Activated CD8-positive, alpha-beta memory T cell treated with anti-CD3 and anti-CD28 coated beads, Interleukin-2, amount 10 ng/mL, durations not matched to agents 7 days and 5 days (primary cell): ENCODE measurements around the gene DMD. TPM values are rescaled to one million over a fixed set of nuclear protein-coding genes. Genes with fewer than 3 reads are reported as not detected.

Source experiments
- ATAC-seq: fragments of 150-1000 bp; cut with Tn5 transposase; one replicate; pipeline ENCODE4 v1.10.0; 2021; ENCODE audit warnings: moderate library complexity
- CTCF ChIA-PET: fragments of 350-600 bp; sonication (Branson Sonifier 250); formaldehyde crosslinking; loops from one replicate; lab custom pipeline; 2021; ENCODE audit warnings: antibody characterized with exemption; lab: Charles Lee
- DNase-seq: peaks from one replicate; pipeline ENCODE4 v3.0.0-alpha.2; 2020
- H3K27ac Mint-ChIP-seq: one replicate; pipeline ENCODE4 v1.8.0; 2021; ENCODE audit warnings: mild to moderate bottlenecking, mixed read lengths
- H3K27me3 Mint-ChIP-seq: one replicate; pipeline ENCODE4 v1.8.0; 2021; ENCODE audit warnings: mixed read lengths
- H3K36me3 Mint-ChIP-seq: one replicate; pipeline ENCODE4 v1.8.0; 2021; ENCODE audit warnings: mild to moderate bottlenecking, mixed read lengths
- H3K4me1 Mint-ChIP-seq: one replicate; pipeline ENCODE4 v1.8.0; 2021; ENCODE audit warnings: mixed read lengths
- H3K4me3 Mint-ChIP-seq: one replicate; pipeline ENCODE4 v1.8.0; 2021; ENCODE audit warnings: mild to moderate bottlenecking, moderate library complexity, mixed read lengths
- H3K9me3 Mint-ChIP-seq: one replicate; pipeline ENCODE4 v1.8.0; 2022; ENCODE audit warnings: low read depth, mixed read lengths
- total RNA-seq, 2 experiments: library from RNA; stranded (reverse); gene quantifications; one replicate each; pipeline ENCODE4 v1.2.3, GENCODE V29; 2021

The DMD gene
- total RNA-seq, 2 experiments from 2014 or later = 0.32 to 8.4 TPM

DNA sequence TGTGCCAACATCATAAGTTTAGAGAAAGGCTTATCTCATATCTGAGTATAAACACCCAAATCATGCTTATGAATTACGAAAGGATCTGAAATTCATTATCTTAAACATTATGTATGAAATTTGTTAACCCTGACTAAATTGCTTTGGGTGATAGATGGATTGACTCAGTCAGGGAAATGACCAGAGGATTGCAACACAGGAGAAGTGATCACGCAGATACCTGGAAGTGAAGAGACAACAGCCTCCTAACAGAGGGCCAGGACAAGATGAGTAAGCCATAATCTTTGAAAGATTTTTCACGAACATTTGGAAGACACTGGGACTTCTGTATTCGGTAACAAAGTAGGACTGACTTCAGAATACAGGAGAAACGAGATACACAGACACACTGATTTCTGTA lies 363.4 kb downstream of the DMD start:
- no peaks in the 10 kb centered on the region for H3K36me3 Mint-ChIP-seq
- H3K4me3 Mint-ChIP-seq = no peak overlapping the region
- H3K27me3 Mint-ChIP-seq = no peaks in the 10 kb centered on the region
- CTCF ChIA-PET = no interaction called here
- DNase-seq (no peak), ATAC-seq (no peak)
- no peak overlapping the region for H3K27ac Mint-ChIP-seq
- H3K4me1 Mint-ChIP-seq = no peaks in the 10 kb centered on the region
- peaks cover 8% of the 10 kb centered on the region for H3K9me3 Mint-ChIP-seq

DNA sequence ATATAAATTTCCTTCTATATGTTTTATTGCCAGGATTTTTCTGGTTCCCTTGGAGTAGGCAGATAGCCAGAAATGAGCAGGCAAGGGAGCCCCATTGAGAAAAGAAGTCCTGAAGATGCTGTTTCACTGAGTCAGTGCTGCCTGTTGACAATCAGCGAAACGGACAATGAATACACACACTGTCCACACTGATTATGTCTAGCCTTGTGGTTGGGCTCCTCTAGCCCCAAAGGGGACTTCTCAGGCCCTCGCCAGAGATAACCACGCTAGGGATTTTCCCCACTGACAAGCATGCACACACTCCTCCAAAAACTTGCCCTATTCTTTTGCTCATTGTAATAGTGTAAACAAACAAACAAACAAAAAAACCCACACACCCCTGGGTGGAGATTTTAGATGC lies 369.3 kb downstream of the DMD start:
- H3K27me3 Mint-ChIP-seq = no peaks in the 10 kb centered on the region
- ATAC-seq = no peak
- H3K4me3 Mint-ChIP-seq = no peak overlapping the region
- no peak overlapping the region for H3K27ac Mint-ChIP-seq
- no peaks in the 10 kb centered on the region for H3K36me3 Mint-ChIP-seq
- no peaks in the 10 kb centered on the region for H3K9me3 Mint-ChIP-seq
- CTCF ChIA-PET = no interaction called here
- no peak for DNase-seq
- no peaks in the 10 kb centered on the region for H3K4me1 Mint-ChIP-seq

DNA sequence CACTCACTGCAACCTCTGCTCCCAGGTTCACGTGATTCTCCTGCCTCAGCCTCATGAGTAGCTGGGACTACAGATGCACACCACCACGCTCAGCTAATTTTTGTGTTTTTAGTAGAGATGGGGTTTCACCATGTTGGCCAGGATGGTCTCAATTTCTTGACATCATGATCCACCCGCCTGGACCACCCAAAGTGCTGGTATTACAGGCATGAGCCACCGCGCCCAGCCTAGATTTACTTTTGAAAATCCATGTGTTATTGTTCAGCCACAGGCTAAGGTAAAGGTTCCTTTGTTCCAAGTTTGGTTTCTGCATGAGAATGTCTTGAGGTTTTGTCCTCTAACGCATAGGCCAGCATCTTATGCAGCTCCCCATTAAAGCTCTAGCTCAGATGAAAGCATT lies 371.6 kb downstream of the DMD start:
- Mint-ChIP-seq H3K9me3 (no peaks in the 10 kb centered on the region), H3K36me3 (no peaks in the 10 kb centered on the region), H3K4me1 (no peaks in the 10 kb centered on the region), H3K27ac (no peak overlapping the region), H3K27me3 (no peaks in the 10 kb centered on the region), H3K4me3 (no peak overlapping the region)
- CTCF ChIA-PET = interaction anchor here (0.7 kb wide), 1 partner anchor 1330 kb away, joined by 3 read pairs; no protein-coding TSS in a partner anchor
- DNase-seq (no peak), ATAC-seq (no peak)

DNA sequence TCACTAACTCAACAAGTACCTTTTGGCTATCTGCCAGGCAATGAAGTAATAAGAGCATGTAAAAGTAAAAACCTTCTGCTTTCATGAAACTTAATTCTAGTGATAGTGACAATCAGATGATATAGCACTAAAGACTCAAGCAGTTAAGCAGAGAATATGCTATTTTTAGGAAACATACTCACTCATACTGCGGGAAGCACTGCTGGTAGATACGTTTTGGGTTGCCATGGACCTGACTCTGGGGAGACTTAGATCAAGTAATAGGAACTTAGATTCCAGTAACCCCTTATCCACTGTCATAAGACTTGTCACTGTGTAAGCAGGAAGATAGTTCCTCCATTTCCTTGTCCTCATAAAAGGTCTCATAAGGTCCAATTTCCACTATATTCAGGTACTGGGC lies 386.3 kb downstream of the DMD start:
- Mint-ChIP-seq H3K36me3 (no peaks in the 10 kb centered on the region), H3K27me3 (no peaks in the 10 kb centered on the region), H3K9me3 (no peaks in the 10 kb centered on the region), H3K4me3 (no peak overlapping the region), H3K27ac (no peak overlapping the region), H3K4me1 (no peaks in the 10 kb centered on the region)
- ATAC-seq (no peak), DNase-seq (no peak)
- CTCF ChIA-PET = no interaction called here

DNA sequence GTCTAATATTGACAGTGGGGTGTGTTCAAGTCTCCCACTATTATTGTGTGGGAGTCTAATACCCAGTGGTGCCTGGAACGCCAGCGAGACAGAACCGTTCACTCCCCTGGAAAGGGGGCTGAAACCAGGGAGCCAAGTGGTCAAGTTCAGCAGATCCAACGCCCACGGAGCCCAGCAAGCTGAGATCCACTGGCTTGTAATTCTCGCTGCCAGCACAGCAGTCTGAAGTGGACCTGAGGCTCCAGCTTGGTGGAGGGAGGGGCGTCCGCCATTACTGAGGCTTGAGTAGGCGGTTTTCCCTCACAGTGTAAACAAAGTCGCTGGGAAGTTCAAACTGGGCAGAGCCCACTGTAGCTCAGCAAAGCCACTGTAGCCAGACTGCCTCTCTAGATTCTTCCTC lies 407.3 kb downstream of the DMD start:
- CTCF ChIA-PET = no interaction called here
- Mint-ChIP-seq H3K36me3 (no peaks in the 10 kb centered on the region), H3K9me3 (no peaks in the 10 kb centered on the region)

DNA sequence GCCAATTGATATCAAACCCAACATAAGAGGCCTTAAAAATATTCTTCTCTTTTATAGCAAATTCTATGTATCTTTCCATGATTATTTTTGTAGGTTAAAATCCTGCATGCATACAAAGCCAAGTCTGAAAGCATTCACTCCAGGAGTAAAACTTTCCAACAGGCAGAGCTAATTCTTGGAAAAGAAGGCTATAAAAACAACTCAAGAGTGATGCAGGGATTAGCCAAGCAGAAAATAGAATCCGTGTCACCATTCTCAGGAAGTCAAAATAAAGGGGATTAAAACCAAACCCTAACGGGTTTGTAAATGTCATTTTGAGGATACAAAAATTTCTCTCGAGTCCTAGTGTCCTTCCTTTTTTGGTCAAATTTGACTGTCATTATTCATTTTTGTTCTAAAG lies 412.4 kb downstream of the DMD start:
- H3K9me3 Mint-ChIP-seq = no peaks in the 10 kb centered on the region
- no peak overlapping the region for H3K27ac Mint-ChIP-seq
- no peak for ATAC-seq
- H3K27me3 Mint-ChIP-seq = no peaks in the 10 kb centered on the region
- no peak overlapping the region for H3K4me3 Mint-ChIP-seq
- CTCF ChIA-PET = no interaction called here
- DNase-seq = no peak
- H3K4me1 Mint-ChIP-seq = no peaks in the 10 kb centered on the region
- no peaks in the 10 kb centered on the region for H3K36me3 Mint-ChIP-seq

More for the DNA sequence above, 407.3 kb downstream of the DMD start:
- Mint-ChIP-seq H3K4me3 (no peak overlapping the region), H3K27ac (no peak overlapping the region), H3K4me1 (no peaks in the 10 kb centered on the region), H3K27me3 (no peaks in the 10 kb centered on the region)
- ATAC-seq (no peak), DNase-seq (no peak)

DNA sequence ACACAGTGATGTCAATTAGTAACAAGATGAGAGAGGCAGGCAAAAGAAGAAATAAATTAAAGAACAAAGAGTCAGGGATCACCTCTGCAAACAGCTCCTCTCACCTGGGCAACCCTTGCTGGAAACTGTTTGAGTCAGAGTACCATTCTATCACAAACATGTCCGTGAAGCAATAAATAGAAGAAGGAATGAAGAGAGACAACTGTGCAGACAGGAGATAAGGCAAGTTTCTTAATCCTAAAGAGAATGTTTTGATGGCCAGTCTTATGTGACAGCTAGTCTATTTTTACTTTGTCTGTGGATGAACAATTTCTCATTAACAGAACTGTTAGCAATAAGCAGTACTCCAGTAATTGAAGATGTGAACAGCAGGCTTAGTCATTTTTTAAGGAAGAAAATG lies 422.4 kb downstream of the DMD start:
- no peak overlapping the region for H3K27ac Mint-ChIP-seq
- ATAC-seq = no peak
- H3K27me3 Mint-ChIP-seq = no peaks in the 10 kb centered on the region
- no peaks in the 10 kb centered on the region for H3K4me1 Mint-ChIP-seq
- no peak for DNase-seq
- CTCF ChIA-PET = no interaction called here
- no peaks in the 10 kb centered on the region for H3K36me3 Mint-ChIP-seq
- no peaks in the 10 kb centered on the region for H3K9me3 Mint-ChIP-seq
- no peak overlapping the region for H3K4me3 Mint-ChIP-seq

GRCh38 chrX:32780109-32780508 lies 431.2 kb downstream of the DMD start:
- ATAC-seq (no peak), DNase-seq (no peak)
- CTCF ChIA-PET = no interaction called here
- no peaks in the 10 kb centered on the region for H3K27me3 Mint-ChIP-seq
- H3K4me1 Mint-ChIP-seq = no peaks in the 10 kb centered on the region
- no peak overlapping the region for H3K27ac Mint-ChIP-seq
- H3K36me3 Mint-ChIP-seq = no peaks in the 10 kb centered on the region
- H3K9me3 Mint-ChIP-seq = no peaks in the 10 kb centered on the region
- no peak overlapping the region for H3K4me3 Mint-ChIP-seq

GRCh38 chrX:32778965-32779364 lies 432.4 kb downstream of the DMD start:
- H3K36me3 Mint-ChIP-seq = no peaks in the 10 kb centered on the region
- ATAC-seq = no peak
- no peaks in the 10 kb centered on the region for H3K27me3 Mint-ChIP-seq
- CTCF ChIA-PET = no interaction called here
- no peak overlapping the region for H3K4me3 Mint-ChIP-seq
- no peak for DNase-seq
- no peaks in the 10 kb centered on the region for H3K9me3 Mint-ChIP-seq
- no peaks in the 10 kb centered on the region for H3K4me1 Mint-ChIP-seq
- H3K27ac Mint-ChIP-seq = no peak overlapping the region

- DNase-seq (no peak), ATAC-seq (no peak)
- Mint-ChIP-seq H3K36me3 (no peaks in the 10 kb centered on the region), H3K4me3 (no peak overlapping the region), H3K27ac (no peak overlapping the region), H3K9me3 (no peaks in the 10 kb centered on the region), H3K4me1 (no peaks in the 10 kb centered on the region), H3K27me3 (no peaks in the 10 kb centered on the region)
- CTCF ChIA-PET = no interaction called here
These were observed 436.4 kb downstream of the DMD start for GRCh38 chrX:32774966-32775365.

DNA sequence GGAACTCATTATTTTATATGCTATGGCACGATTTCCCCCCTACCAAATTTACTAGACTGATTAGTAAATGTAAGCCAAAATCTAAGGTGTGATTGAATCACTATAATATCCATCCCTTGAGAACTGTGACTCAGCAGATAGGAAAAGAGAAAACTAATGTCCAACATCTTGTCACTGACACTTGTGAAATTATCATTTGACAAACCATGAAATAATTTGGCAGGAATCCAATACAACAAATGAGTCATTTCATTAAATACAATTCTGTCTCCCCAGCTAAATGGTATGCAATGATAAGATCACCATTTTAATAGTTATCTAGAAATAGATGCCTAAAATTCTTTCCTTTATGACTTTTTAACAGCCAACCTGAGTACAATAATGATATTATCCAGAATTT lies 462.3 kb downstream of the DMD start:
- no peaks in the 10 kb centered on the region for H3K36me3 Mint-ChIP-seq
- H3K4me3 Mint-ChIP-seq = no peak overlapping the region
- no peak overlapping the region for H3K27ac Mint-ChIP-seq
- no peaks in the 10 kb centered on the region for H3K9me3 Mint-ChIP-seq
- H3K27me3 Mint-ChIP-seq = no peaks in the 10 kb centered on the region
- no peaks in the 10 kb centered on the region for H3K4me1 Mint-ChIP-seq
- CTCF ChIA-PET = no interaction called here
- ATAC-seq = no peak
- DNase-seq = no peak

- CTCF ChIA-PET = no interaction called here
- H3K9me3 Mint-ChIP-seq = no peaks in the 10 kb centered on the region
- no peaks in the 10 kb centered on the region for H3K36me3 Mint-ChIP-seq
- no peak overlapping the region for H3K27ac Mint-ChIP-seq
- DNase-seq (no peak), ATAC-seq (no peak)
- no peaks in the 10 kb centered on the region for H3K27me3 Mint-ChIP-seq
- no peaks in the 10 kb centered on the region for H3K4me1 Mint-ChIP-seq
- no peak overlapping the region for H3K4me3 Mint-ChIP-seq
These were observed 466.0 kb downstream of the DMD start for GRCh38 chrX:32745323-32745722.

DNA sequence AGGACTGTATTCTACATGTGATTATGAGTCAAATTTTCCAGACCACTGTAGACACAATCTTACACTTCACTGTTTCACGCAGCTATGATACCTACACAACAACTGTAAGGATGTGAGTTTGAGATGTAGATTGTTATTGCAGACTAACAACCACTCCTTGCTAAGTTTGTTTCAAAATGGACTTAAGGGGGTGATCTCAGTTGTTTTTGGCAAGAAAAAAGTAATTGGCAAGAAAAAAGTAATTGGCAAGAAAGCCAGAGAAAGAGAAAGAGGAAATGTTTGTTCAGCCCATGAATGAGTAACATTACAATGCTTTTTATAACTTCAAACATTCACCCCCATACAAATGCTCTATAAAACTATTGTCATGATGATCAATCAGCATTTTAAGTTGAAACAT lies 466.4 kb downstream of the DMD start:
- no peaks in the 10 kb centered on the region for H3K36me3 Mint-ChIP-seq
- no peak overlapping the region for H3K27ac Mint-ChIP-seq
- ATAC-seq (no peak), DNase-seq (no peak)
- H3K27me3 Mint-ChIP-seq = no peaks in the 10 kb centered on the region
- CTCF ChIA-PET = no interaction called here
- H3K9me3 Mint-ChIP-seq = no peaks in the 10 kb centered on the region
- H3K4me3 Mint-ChIP-seq = no peak overlapping the region
- H3K4me1 Mint-ChIP-seq = no peaks in the 10 kb centered on the region

- H3K9me3 Mint-ChIP-seq = no peaks in the 10 kb centered on the region
These were observed 469.4 kb downstream of the DMD start for GRCh38 chrX:32741910-32742309.

GRCh38 chrX:32708542-32708941 lies 502.8 kb downstream of the DMD start:
- Mint-ChIP-seq H3K27ac (no peak overlapping the region), H3K36me3 (no peaks in the 10 kb centered on the region), H3K4me3 (no peak overlapping the region), H3K27me3 (no peaks in the 10 kb centered on the region), H3K4me1 (no peaks in the 10 kb centered on the region), H3K9me3 (no peaks in the 10 kb centered on the region)
- CTCF ChIA-PET = no interaction called here
- DNase-seq = no peak
- ATAC-seq = no peak

More at GRCh38 chrX:32741910-32742309, 469.4 kb downstream of the DMD start:
- H3K36me3 Mint-ChIP-seq = no peaks in the 10 kb centered on the region
- H3K27ac Mint-ChIP-seq = no peak overlapping the region
- no peaks in the 10 kb centered on the region for H3K27me3 Mint-ChIP-seq
- DNase-seq (no peak), ATAC-seq (no peak)
- no peaks in the 10 kb centered on the region for H3K4me1 Mint-ChIP-seq
- CTCF ChIA-PET = no interaction called here
- no peak overlapping the region for H3K4me3 Mint-ChIP-seq
